ENCODE measurements around the gene NRAP.

NRAP gene
- total RNA-seq, result 0 to 0.18 (median 0) reads per million in 4 experiments

GRCh38 chr10:113663908-113664307 lies at the start of gene NRAP:
NRAP (minus strand) TSS chr10:113664041; CDS start chr10:113663882, 159 bp downstream.
- no peak for DNase-seq

GRCh38 chr10:113713640-113713982 lies 49.8 kb upstream of the NRAP start:
- no peak for DNase-seq

GRCh38 chr10:113712755-113713639 lies 49.2 kb upstream of the NRAP start:
- no peak for DNase-seq

GRCh38 chr10:113712024-113712423 lies 48.2 kb upstream of the NRAP start:
- no peak for DNase-seq

GRCh38 chr10:113711142-113711541 lies 47.3 kb upstream of the NRAP start:
- no peak for DNase-seq

GRCh38 chr10:113709221-113709838 lies 45.5 kb upstream of the NRAP start:
- no peak for DNase-seq

- no peak for DNase-seq
Measured at GRCh38 chr10:113708640-113709039, 44.8 kb upstream of the NRAP start.

- DNase-seq, result no peak
Measured at GRCh38 chr10:113706623-113707022, 42.8 kb upstream of the NRAP start.

GRCh38 chr10:113705344-113705652 lies 41.5 kb upstream of the NRAP start:
- DNase-seq, result no peak

- DNase-seq, result no peak
Measured at GRCh38 chr10:113704637-113705343, 40.9 kb upstream of the NRAP start.

- DNase-seq, result no peak
Measured at GRCh38 chr10:113697595-113697994, 33.8 kb upstream of the NRAP start.

GRCh38 chr10:113695691-113696090 lies 31.9 kb upstream of the NRAP start:
- DNase-seq, result no peak

- no peak for DNase-seq
Measured at GRCh38 chr10:113693348-113693747, 29.5 kb upstream of the NRAP start.

- no peak for DNase-seq
Measured at GRCh38 chr10:113692271-113692670, 28.4 kb upstream of the NRAP start.

GRCh38 chr10:113691381-113691780 lies 27.5 kb upstream of the NRAP start:
- DNase-seq, result no peak

- DNase-seq, result no peak
Measured at GRCh38 chr10:113690749-113691148, 26.9 kb upstream of the NRAP start.

- DNase-seq, result no peak
Measured at GRCh38 chr10:113689574-113689973, 25.7 kb upstream of the NRAP start.

- DNase-seq, result no peak
Measured at GRCh38 chr10:113689057-113689456, 25.2 kb upstream of the NRAP start.

- DNase-seq, result no peak
Measured at GRCh38 chr10:113687037-113687436, 23.2 kb upstream of the NRAP start.

GRCh38 chr10:113686028-113686427 lies 22.2 kb upstream of the NRAP start:
- no peak for DNase-seq

GRCh38 chr10:113683300-113683699 lies 19.5 kb upstream of the NRAP start:
- no peak for DNase-seq

GRCh38 chr10:113681533-113682470 lies 18.0 kb upstream of the NRAP start:
- DNase-seq, result no peak

Data from effector CD8-positive, alpha-beta T cell (primary cell).